HG03025 (cell line): ENCODE results near the gene TLE2.
"Not testable (repeated sequence)": the region's sequence is repeated elsewhere in the genome, so short reads cannot be mapped to it uniquely, and the experiment has no call there.

Experiments used
- ATAC-seq: cut with Tn5 transposase; IDR thresholded peaks from one replicate; pipeline ENCODE4 v1.9.1; 2021; ENCODE audit warnings: mild to moderate bottlenecking, moderate library complexity; ENCODE audit not compliant: unreplicated experiment, low FRiP score

The TLE2 gene

GRCh38 chr19:3056417-3057088 is 27.5 kb upstream of the TLE2 start:
- ATAC-seq, result no peak

GRCh38 chr19:3055741-3056416 is 26.8 kb upstream of the TLE2 start:
- no peak for ATAC-seq

- no peak for ATAC-seq
These were observed 26.1 kb upstream of the TLE2 start for GRCh38 chr19:3054972-3055740.

- no peak for ATAC-seq
These were observed 25.3 kb upstream of the TLE2 start for GRCh38 chr19:3054265-3054971.

GRCh38 chr19:3053780-3054179 is 24.7 kb upstream of the TLE2 start:
- ATAC-seq, result no peak

- ATAC-seq, result no peak
These were observed 24.1 kb upstream of the TLE2 start for GRCh38 chr19:3053218-3053621.

GRCh38 chr19:3050016-3050415 is 20.9 kb upstream of the TLE2 start:
- not testable (repeated sequence) for ATAC-seq

- no peak for ATAC-seq
These were observed 20.0 kb upstream of the TLE2 start for GRCh38 chr19:3049089-3049488.

- ATAC-seq, result no peak
These were observed 19.1 kb upstream of the TLE2 start for GRCh38 chr19:3048190-3048533.

GRCh38 chr19:3047496-3048189 is 18.6 kb upstream of the TLE2 start:
- ATAC-seq, result no peak

GRCh38 chr19:3046698-3047495 is 17.8 kb upstream of the TLE2 start:
- ATAC-seq, result no peak

GRCh38 chr19:3045885-3046697 is 17.0 kb upstream of the TLE2 start:
- no peak for ATAC-seq

- ATAC-seq, result no peak
These were observed 16.1 kb upstream of the TLE2 start for GRCh38 chr19:3045191-3045590.

- ATAC-seq, result no peak
These were observed 13.7 kb upstream of the TLE2 start for GRCh38 chr19:3042621-3043267.

GRCh38 chr19:3041761-3042620 is 12.9 kb upstream of the TLE2 start:
- no peak for ATAC-seq

GRCh38 chr19:3041327-3041726 is 12.2 kb upstream of the TLE2 start:
- ATAC-seq, result no peak

- no peak for ATAC-seq
These were observed 10.6 kb upstream of the TLE2 start for GRCh38 chr19:3039641-3040077.
